WI38 (cell line): ENCODE data around the gene SLC6A11.
A peak's percentile ranks its signal among the peaks of the same experiment; 100 is the strongest.

ENCODE experiments used
- H3K4me3 ChIP-seq: 2 replicates; pipeline ENCODE4 v1.5.1; 2011; ENCODE audit warnings: low read depth, mild to moderate bottlenecking, control low read depth, low read length
- CTCF ChIP-seq: IDR thresholded peaks from 2 replicates; pipeline ENCODE4 v1.5.1; 2012; ENCODE audit warnings: low read depth, mild to moderate bottlenecking, control low read depth, low read length

The SLC6A11 gene

GRCh38 chr3:10816019-10816862 lies at the start of gene SLC6A11:
Gene SLC6A11, plus strand, starts transcription at chr3:10816228. Its CDS starts 38 bp downstream, at chr3:10816266.
- no peak for TF ChIP-seq CTCF
- H3K4me3 ChIP-seq = no peak within 1 kb of the TSS

- no peak for TF ChIP-seq CTCF
- H3K4me3 ChIP-seq = no peak overlapping the region
Observed at GRCh38 chr3:10768708-10769394, 47.2 kb upstream of the SLC6A11 start.

- no peak for TF ChIP-seq CTCF
- no peak overlapping the region for H3K4me3 ChIP-seq
Observed at GRCh38 chr3:10770547-10770946, 45.5 kb upstream of the SLC6A11 start.

- no peak overlapping the region for H3K4me3 ChIP-seq
- TF ChIP-seq CTCF = no peak
Observed at GRCh38 chr3:10770981-10771380, 45.0 kb upstream of the SLC6A11 start.

GRCh38 chr3:10771486-10772270 lies 44.4 kb upstream of the SLC6A11 start:
- TF ChIP-seq CTCF = no peak
- H3K4me3 ChIP-seq = no peak overlapping the region

- H3K4me3 ChIP-seq = no peak overlapping the region
- TF ChIP-seq CTCF = peak; percentile 6; the same call in 1 of the 2 replicates
Observed at GRCh38 chr3:10772271-10773161, 43.5 kb upstream of the SLC6A11 start.
